HEK293T (cell line): Measurements from ENCODE around the gene COLEC12.

Source experiments
- FOXM1 ChIP-seq: fragments of 450-650 bp; IDR thresholded peaks from 2 replicates; pipeline ENCODE4 v1.6.1; 2017; ENCODE audit warnings: mild to moderate bottlenecking, borderline replicate concordance
- NFRKB ChIP-seq: fragments of 450-650 bp; IDR thresholded peaks from 2 replicates; pipeline ENCODE4 v1.6.1; 2016; ENCODE audit warnings: mild to moderate bottlenecking, moderate library complexity
- PKNOX1 ChIP-seq: fragments of 450-650 bp; IDR thresholded peaks from 2 replicates; pipeline ENCODE4 v1.6.1; 2016
- SP1 ChIP-seq: fragments of 450-650 bp; IDR thresholded peaks from 2 replicates; pipeline ENCODE4 v1.6.1; 2017

DNA sequence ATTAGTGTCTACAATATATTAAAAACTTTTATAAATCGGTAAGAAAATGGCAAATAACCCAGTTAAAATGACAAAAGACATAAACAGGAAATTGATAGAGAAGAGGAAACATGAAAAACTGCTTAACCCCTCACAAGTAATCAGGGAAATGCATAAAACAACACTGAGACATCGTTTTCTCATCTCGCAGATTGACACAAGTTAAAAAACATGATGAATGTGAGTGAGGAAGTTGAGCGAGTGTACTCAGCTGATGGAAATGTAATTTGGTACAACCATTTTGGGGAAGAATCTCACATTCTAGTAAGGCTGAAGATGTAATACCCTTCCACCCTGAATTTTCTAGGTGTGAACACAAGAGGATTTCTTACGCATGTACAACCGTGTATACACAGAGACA lies 214.7 kb downstream of the COLEC12 start:
- no peak for TF ChIP-seq PKNOX1
- no peak for TF ChIP-seq FOXM1
- TF ChIP-seq NFRKB: no peak
- TF ChIP-seq SP1: no peak
